HepG2 (cell line): ENCODE measurements around the gene BAZ2A. TPM values are rescaled to one million over a fixed set of nuclear protein-coding genes. Genes with fewer than 3 reads are reported as not detected.

ENCODE experiments used
- AFF4 ChIP-seq: sonication (generic); formaldehyde crosslinking; IDR thresholded peaks from 2 replicates; pipeline ENCODE4 v1.4.0; 2020; ENCODE audit warnings: missing genetic modification reagents
- AKAP8 ChIP-seq: sonication (generic); formaldehyde crosslinking; IDR thresholded peaks from 2 replicates; pipeline ENCODE4 v1.5.1; 2020; ENCODE audit warnings: mild to moderate bottlenecking, missing genetic modification reagents
- CCDC6 ChIP-seq: sonication (generic); formaldehyde crosslinking; IDR thresholded peaks from 2 replicates; pipeline ENCODE4 v1.8.1; 2022; ENCODE audit warnings: mild to moderate bottlenecking, missing genetic modification reagents, moderate library complexity
- CERS6 ChIP-seq: sonication (generic); formaldehyde crosslinking; IDR thresholded peaks from 2 replicates; pipeline ENCODE4 v1.5.0; 2020; ENCODE audit warnings: missing genetic modification reagents
- FOSL2 ChIP-seq: sonication (generic); formaldehyde crosslinking; IDR thresholded peaks from 2 replicates; pipeline ENCODE4 v1.4.0; 2020; ENCODE audit warnings: missing genetic modification reagents
- FOXK1 ChIP-seq: sonication (generic); formaldehyde crosslinking; IDR thresholded peaks from 2 replicates; pipeline ENCODE4 v1.4.0; 2020; ENCODE audit warnings: low read depth, missing genetic modification reagents, borderline replicate concordance
- GABPB1 ChIP-seq: IDR thresholded peaks from 2 replicates; pipeline ENCODE4 v1.6.1; 2016; ENCODE audit warnings: mild to moderate bottlenecking, missing genetic modification reagents, moderate library complexity, missing compliant biosample characterization
- GMEB2 ChIP-seq: IDR thresholded peaks from 2 replicates; pipeline ENCODE4 v1.6.1; 2016; ENCODE audit warnings: missing biosample characterization, missing genetic modification reagents, low read depth
- GPBP1L1 ChIP-seq: sonication (generic); formaldehyde crosslinking; IDR thresholded peaks from 2 replicates; pipeline ENCODE4 v1.5.0; 2020; ENCODE audit warnings: mild to moderate bottlenecking, missing genetic modification reagents
- GTF2F1 ChIP-seq: fragments of 150-350 bp; IDR thresholded peaks from 2 replicates; pipeline ENCODE4 v1.6.1; 2014; ENCODE audit warnings: low read length
- HMG20B ChIP-seq: conservative IDR thresholded peaks from 2 replicates; pipeline ENCODE4 v1.6.1; 2016; ENCODE audit warnings: missing genetic modification reagents, missing compliant biosample characterization
- HNRNPUL1 ChIP-seq: fragments of 200-400 bp; formaldehyde crosslinking; IDR thresholded peaks from 2 replicates; pipeline ENCODE4 v1.6.1; 2017; ENCODE audit warnings: low read depth, mild to moderate bottlenecking, low read length, moderate library complexity
- KDM6A ChIP-seq: IDR thresholded peaks from 2 replicates; pipeline ENCODE4 v1.6.1; 2016; ENCODE audit warnings: low read depth
- PHB2 ChIP-seq: fragments of 450-650 bp; IDR thresholded peaks from 2 replicates; pipeline ENCODE4 v1.6.1; 2018; ENCODE audit not compliant: partially characterized antibody
- PHF20 ChIP-seq: sonication (generic); formaldehyde crosslinking; IDR thresholded peaks from 2 replicates; pipeline ENCODE4 v1.5.0; 2020; ENCODE audit warnings: mild to moderate bottlenecking, missing genetic modification reagents
- SAFB2 ChIP-seq: sonication (generic); formaldehyde crosslinking; IDR thresholded peaks from 2 replicates; pipeline ENCODE4 v1.5.1; 2020; ENCODE audit warnings: missing genetic modification reagents, low read depth, mild to moderate bottlenecking, borderline replicate concordance
- SMARCE1 ChIP-seq: fragments of 450-650 bp; IDR thresholded peaks from 2 replicates; pipeline ENCODE4 v1.6.1; 2017; ENCODE audit warnings: borderline replicate concordance
- STAT5B ChIP-seq: sonication (generic); formaldehyde crosslinking; IDR thresholded peaks from 2 replicates; pipeline ENCODE4 v1.4.0; 2020; ENCODE audit warnings: missing genetic modification reagents
- ZFP1 ChIP-seq: IDR thresholded peaks from 2 replicates; pipeline ENCODE4 v1.6.1; 2016
- ZNF501 ChIP-seq: sonication (generic); formaldehyde crosslinking; IDR thresholded peaks from 2 replicates; pipeline ENCODE4 v1.5.1; 2020; ENCODE audit warnings: mild to moderate bottlenecking, moderate library complexity, missing genetic modification reagents
- ZNF614 ChIP-seq: IDR thresholded peaks from 2 replicates; pipeline ENCODE4 v1.6.1; 2018; ENCODE audit warnings: missing biosample characterization, missing genetic modification reagents, inconsistent platforms, borderline replicate concordance
- ZNF616 ChIP-seq: sonication (generic); formaldehyde crosslinking; IDR thresholded peaks from 2 replicates; pipeline ENCODE4 v1.5.0; 2020; ENCODE audit warnings: low read depth, mild to moderate bottlenecking, missing genetic modification reagents
- ZSCAN12 ChIP-seq: sonication (generic); formaldehyde crosslinking; IDR thresholded peaks from 2 replicates; pipeline ENCODE4 v1.9.0; 2021; ENCODE audit warnings: mild to moderate bottlenecking, missing genetic modification reagents
- polyA plus RNA-seq, 8 experiments: library from polyadenylated mRNA; depleted of rRNA in 3 of 8; stranded (reverse) in 7 of 8; unstranded in 1 of 8; fragments of >200 nt; fragmentation: Illumina TruSeq in 4 of 8; extraction: Trizol in 4 of 8; gene quantifications; 2 replicates each; pipeline versions ENCODE4 v1.2.1 to v1.2.3, GENCODE V29; 2011 to 2016; ENCODE audit warnings: low read depth in 4 of 8, missing spikeins in 1 of 8, mixed read lengths in 1 of 8; ENCODE audit not compliant: insufficient read depth in 1 of 8
- total RNA-seq, 5 experiments: library from RNA; depleted of rRNA; stranded (reverse); fragments of >200 nt; fragmentation: Illumina TruSeq; extraction: Trizol; gene quantifications; 2 replicates each; pipeline ENCODE4 v1.2.3, GENCODE V29; 2016; ENCODE audit warnings: low read depth in 1 of 5

BAZ2A gene
- total and polyA plus RNA-seq, 2 of the 13 experiments (the other 11 are each of a cell fraction or from before 2014, with no cell fraction given), result 21.8 to 73.5 TPM

- TF ChIP-seq PHB2 (no peak), ZNF614 (CRISPR knock-in tag) (peak; percentile 85; the same call in 1 of the 2 replicates), AKAP8 (CRISPR knock-in tag) (no peak), HNRNPUL1 (no peak), FOSL2 (peak; percentile 51), KDM6A (CRISPR knock-in tag) (0 out of 2 replicates have a peak, but pooled peaks have one; percentile 44), STAT5B (CRISPR knock-in tag) (no peak), CCDC6 (CRISPR knock-in tag) (peak; percentile 24; the same call in 1 of the 2 replicates), AFF4 (CRISPR knock-in tag) (no peak), ZSCAN12 (CRISPR knock-in tag) (no peak), SMARCE1 (no peak), GABPB1 (CRISPR knock-in tag) (peak; percentile 84), CERS6 (CRISPR knock-in tag) (no peak), ZNF616 (CRISPR knock-in tag) (no peak), FOXK1 (CRISPR knock-in tag) (peak; percentile 73), GMEB2 (CRISPR knock-in tag) (no peak), ZNF501 (CRISPR knock-in tag) (peak; percentile 80), GPBP1L1 (CRISPR knock-in tag) (no peak), GTF2F1 (peak; percentile 46; the same call in 1 of the 2 replicates), SAFB2 (CRISPR knock-in tag) (peak; percentile 83; the same call in 1 of the 2 replicates), HMG20B (CRISPR knock-in tag) (peak; percentile 62; the same call in 1 of the 2 replicates), PHF20 (CRISPR knock-in tag) (peak; percentile 67; the same call in 1 of the 2 replicates), ZFP1 (CRISPR knock-in tag) (no peak; the same call in 1 of the 2 replicates)
Observed at GRCh38 chr12:56636675-56637540, 6.8 kb upstream of the BAZ2A start (continued).
